GM18909 (cell line): Measurements from ENCODE around the gene INPP4B.

Source experiments
- ATAC-seq: cut with Tn5 transposase; IDR thresholded peaks from one replicate; pipeline ENCODE4 v1.9.1; 2021; ENCODE audit warnings: mild to moderate bottlenecking; ENCODE audit not compliant: unreplicated experiment, poor library complexity

The INPP4B gene

GRCh38 chr4:142128529-142128928, 717.6 kb downstream of the INPP4B start:
- ATAC-seq, result no peak

GRCh38 chr4:142126890-142127497, 719.1 kb downstream of the INPP4B start:
- ATAC-seq, result peak; percentile 76

GRCh38 chr4:142124874-142125273, 721.2 kb downstream of the INPP4B start:
- ATAC-seq, result no peak

- ATAC-seq, result no peak
Measured at GRCh38 chr4:142121448-142122350, 724.4 kb downstream of the INPP4B start.

GRCh38 chr4:142120921-142121320, 725.2 kb downstream of the INPP4B start:
- ATAC-seq, result no peak

- no peak for ATAC-seq
Measured at GRCh38 chr4:142112451-142112850, 733.6 kb downstream of the INPP4B start.

GRCh38 chr4:142110136-142110535, 736.0 kb downstream of the INPP4B start:
- ATAC-seq, result no peak

- no peak for ATAC-seq
Measured at GRCh38 chr4:142104041-142104440, 742.1 kb downstream of the INPP4B start.

- no peak for ATAC-seq
Measured at GRCh38 chr4:142101401-142101800, 744.7 kb downstream of the INPP4B start.

- ATAC-seq, result no peak
Measured at GRCh38 chr4:142100941-142101340, 745.2 kb downstream of the INPP4B start.

- no peak for ATAC-seq
Measured at GRCh38 chr4:142098900-142099545, 747.1 kb downstream of the INPP4B start.

GRCh38 chr4:142098380-142098779, 747.7 kb downstream of the INPP4B start:
- no peak for ATAC-seq

- ATAC-seq, result no peak
Measured at GRCh38 chr4:142097015-142097414, 749.1 kb downstream of the INPP4B start.

- ATAC-seq, result no peak
Measured at GRCh38 chr4:142095886-142096605, 750.1 kb downstream of the INPP4B start.

- no peak for ATAC-seq
Measured at GRCh38 chr4:142092941-142093340, 753.2 kb downstream of the INPP4B start.

- ATAC-seq, result no peak
Measured at GRCh38 chr4:142091691-142092182, 754.4 kb downstream of the INPP4B start.

GRCh38 chr4:142091085-142091513, 755.0 kb downstream of the INPP4B start:
- no peak for ATAC-seq

GRCh38 chr4:142088906-142089305, 757.2 kb downstream of the INPP4B start:
- ATAC-seq, result no peak

- ATAC-seq, result no peak
Measured at GRCh38 chr4:142085513-142086292, 760.4 kb downstream of the INPP4B start.

GRCh38 chr4:142083264-142083663, 762.8 kb downstream of the INPP4B start:
- no peak for ATAC-seq
